ENCODE measurements around the gene IARS1. TPM values are rescaled to one million over a fixed set of nuclear protein-coding genes. Genes with fewer than 3 reads are reported as not detected.

IARS1 gene
- total RNA-seq, 4 donors from 2014 or later = 56.6 to 78.8 (median 75.0) TPM

- Histone ChIP-seq H3K4me1 (no peaks in the 10 kb centered on the region), H3K4me3 (no peak overlapping the region), H3K9me3 (no peaks in the 10 kb centered on the region), H3K27me3 (no peaks in the 10 kb centered on the region), H3K27ac (no peak overlapping the region), H3K36me3 (peaks cover 0 to 100% of the 10 kb centered on the region in 2 donors)
- ATAC-seq = no peak
- WGBS, 2 donors (ENCODE audit: low coverage in 1 of 2) = 100% methylated on average over 1 of the region's 2 CpGs; no CpG with 5 or more reads in 1 of the 2 donors
- TF ChIP-seq EP300 (IDR thresholded peaks at IDR 0.05) (no peak), POLR2A (IDR thresholded peaks at IDR 0.05) (no peak), POLR2AphosphoS5 (IDR thresholded peaks at IDR 0.05) (no peak), CTCF (IDR thresholded peaks at IDR 0.05) (no peak)
These were observed 36.2 kb downstream of the IARS1 start for GRCh38 chr9:92257327-92257726.

- H3K27ac ChIP-seq = no peak overlapping the region
- no peak overlapping the region for H3K4me3 ChIP-seq
- no peak for TF ChIP-seq POLR2A (IDR thresholded peaks at IDR 0.05)
- TF ChIP-seq POLR2AphosphoS5 (IDR thresholded peaks at IDR 0.05) = no peak
- TF ChIP-seq EP300 (IDR thresholded peaks at IDR 0.05) = no peak
- no peak for TF ChIP-seq CTCF (IDR thresholded peaks at IDR 0.05)
- no peak for ATAC-seq
- no peaks in the 10 kb centered on the region for H3K4me1 ChIP-seq
- H3K36me3 ChIP-seq = peaks cover 3 to 100% of the 10 kb centered on the region in 2 donors
- no peaks in the 10 kb centered on the region for H3K27me3 ChIP-seq
- 72 to 85% methylated on average over 6 to 11 of the region's 19 CpGs for WGBS, 2 donors (ENCODE audit: low coverage in 1 of 2)
- no peaks in the 10 kb centered on the region for H3K9me3 ChIP-seq
These were observed 38.8 kb downstream of the IARS1 start for GRCh38 chr9:92254381-92255337.

GRCh38 chr9:92253656-92254055, 39.8 kb downstream of the IARS1 start:
- Histone ChIP-seq H3K4me3 (no peak overlapping the region), H3K27me3 (no peaks in the 10 kb centered on the region), H3K27ac (no peak overlapping the region), H3K9me3 (no peaks in the 10 kb centered on the region), H3K36me3 (peaks cover 3 to 100% of the 10 kb centered on the region in 2 donors), H3K4me1 (no peaks in the 10 kb centered on the region)
- TF ChIP-seq CTCF (IDR thresholded peaks at IDR 0.05) (no peak), EP300 (IDR thresholded peaks at IDR 0.05) (no peak), POLR2A (IDR thresholded peaks at IDR 0.05) (no peak), POLR2AphosphoS5 (IDR thresholded peaks at IDR 0.05) (no peak)
- no peak for ATAC-seq
- WGBS, 2 donors (ENCODE audit: low coverage in 1 of 2) = 41 to 51% methylated on average over 2 to 4 of the region's 4 CpGs

GRCh38 chr9:92247981-92248380, 45.5 kb downstream of the IARS1 start:
- H3K4me1 ChIP-seq = no peaks in the 10 kb centered on the region
- no peaks in the 10 kb centered on the region for H3K9me3 ChIP-seq
- no peak overlapping the region for H3K27ac ChIP-seq
- no peaks in the 10 kb centered on the region for H3K27me3 ChIP-seq
- TF ChIP-seq EP300 (IDR thresholded peaks at IDR 0.05) (no peak), POLR2A (IDR thresholded peaks at IDR 0.05) (no peak), POLR2AphosphoS5 (IDR thresholded peaks at IDR 0.05) (no peak)
- WGBS, 2 donors (ENCODE audit: low coverage in 1 of 2) = 84 to 97% methylated on average over 3 of the region's 3 CpGs
- ATAC-seq = no peak
- H3K4me3 ChIP-seq = no peak overlapping the region
- H3K36me3 ChIP-seq = peaks cover 6 to 100% of the 10 kb centered on the region in 2 donors

- no peaks in the 10 kb centered on the region for H3K4me1 ChIP-seq
- no peaks in the 10 kb centered on the region for H3K9me3 ChIP-seq
- WGBS, 2 donors (ENCODE audit: low coverage in 1 of 2) = 63 to 80% methylated on average over 4 of the region's 4 CpGs
- H3K36me3 ChIP-seq = peaks cover 6 to 100% of the 10 kb centered on the region in 2 donors
- ATAC-seq = no peak
- H3K27me3 ChIP-seq = no peaks in the 10 kb centered on the region
- no peak overlapping the region for H3K4me3 ChIP-seq
- H3K27ac ChIP-seq = no peak overlapping the region
- TF ChIP-seq CTCF (IDR thresholded peaks at IDR 0.05) (no peak), POLR2A (IDR thresholded peaks at IDR 0.05) (no peak)
These were observed 46.2 kb downstream of the IARS1 start for GRCh38 chr9:92247296-92247695.
